SU-DHL-6 (cell line): ENCODE measurements around the gene SULT1C4.

Source experiments
- CTCF ChIP-seq: fragments of 200-600 bp; sonication (generic); IDR thresholded peaks from one replicate; pipeline ENCODE4 v1.5.1; 2017; ENCODE audit warnings: antibody characterized with exemption, mild to moderate bottlenecking, low read length, moderate library complexity; ENCODE audit not compliant: insufficient read depth, poor library complexity, severe bottlenecking
- EZH2phosphoT487 ChIP-seq: fragments of 200-600 bp; sonication (generic), shearing (Covaris generic); conservative IDR thresholded peaks from 2 replicates; pipeline ENCODE4 v1.6.1; 2018; ENCODE audit warnings: mild to moderate bottlenecking, antibody characterized with exemption, low read length, moderate library complexity, mixed read lengths

DNA sequence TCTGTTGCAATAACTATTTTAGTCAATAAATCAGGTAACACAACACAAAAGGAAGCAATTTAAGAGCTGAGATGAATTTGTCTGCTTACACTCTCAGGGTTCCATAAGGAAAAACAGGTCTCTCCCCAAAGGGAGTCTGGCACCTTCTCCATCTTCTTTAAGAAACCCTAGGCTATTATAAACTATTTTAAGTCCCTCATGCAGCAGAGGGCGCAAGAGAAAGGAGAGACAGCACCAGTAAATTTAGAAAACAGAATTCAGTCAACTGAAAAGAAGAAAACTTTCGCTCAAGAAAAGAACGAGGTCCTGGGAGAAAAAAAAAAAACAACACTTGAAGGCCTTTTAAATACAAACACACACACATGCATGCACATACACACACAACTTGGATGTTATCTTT is 19.1 kb downstream of the SULT1C4 start:
- peak; percentile 34 for TF ChIP-seq CTCF
- no peak for TF ChIP-seq EZH2phosphoT487
